ENCODE measurements around the gene NPC1. TPM values are rescaled to one million over a fixed set of nuclear protein-coding genes. Genes with fewer than 3 reads are reported as not detected.
"Not testable (repeated sequence)": the region's sequence is repeated elsewhere in the genome, so short reads cannot be mapped to it uniquely, and the experiment has no call there.

The NPC1 gene
- total and polyA plus RNA-seq, 2 donors (not counting 3 experiments of a cell fraction or from before 2014, with no cell fraction given), result 40.6 to 45.2 TPM

DNA sequence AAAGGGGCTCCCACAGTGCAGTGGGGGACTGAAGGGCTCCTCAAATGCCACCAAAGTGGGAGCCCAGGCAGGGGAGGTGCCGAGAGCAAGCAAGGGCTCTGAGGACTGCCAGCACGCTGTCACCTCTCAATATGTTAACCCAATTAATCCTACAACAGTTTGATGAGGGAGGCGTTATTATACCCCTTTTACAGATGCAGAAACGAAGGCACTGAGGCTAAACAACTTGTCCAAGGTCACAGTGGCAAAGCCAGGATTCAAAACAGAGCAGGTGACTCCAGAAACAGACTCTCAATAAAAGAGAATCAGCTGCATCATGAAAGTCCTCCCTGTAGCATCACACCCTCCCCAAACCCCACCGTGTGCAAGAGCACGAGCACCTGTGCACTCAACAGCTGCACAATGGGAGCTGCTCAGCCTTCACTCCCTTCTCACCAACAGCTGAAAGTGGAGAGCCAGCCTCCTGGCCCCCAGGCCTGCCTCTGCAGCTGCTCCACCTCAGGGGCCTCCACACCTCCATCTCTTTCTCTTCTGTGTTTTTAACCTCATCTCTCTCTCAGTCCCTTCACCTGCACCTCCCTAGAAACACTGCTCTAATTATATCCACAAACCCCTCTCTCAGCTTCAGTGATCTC, 8.1 kb downstream of the NPC1 start:
- Histone ChIP-seq H3K4me3 (replicated peaks in 1 of 3; ENCODE audit: insufficient read depth in 1 of 3, low read depth in 1 of 3, low read length in 3 of 3) (no peak overlapping the region), H3K9me3 (replicated peaks; ENCODE audit: control insufficient read depth, insufficient read depth, low read length) (no peaks in the 10 kb centered on the region), H3K27me3 (ENCODE audit: control insufficient read depth in 2 of 2, insufficient read depth in 2 of 2, low read length in 2 of 2) (no peaks in the 10 kb centered on the region), H3K27ac (ENCODE audit: insufficient read depth, low read depth, low read length) (no peak overlapping the region), H4K20me1 (replicated peaks; ENCODE audit: control insufficient read depth, extremely low read depth, insufficient read depth, low read length) (peaks cover 5% of the 10 kb centered on the region), H3K79me2 (ENCODE audit: control insufficient read depth, insufficient read depth, low read length) (peaks cover 62% of the 10 kb centered on the region), H3K36me3 (ENCODE audit: control insufficient read depth in 2 of 2, extremely low read depth in 1 of 2, insufficient read depth in 2 of 2, low read length in 2 of 2) (no peaks in the 10 kb centered on the region), H3K4me2 (ENCODE audit: insufficient read depth, low read length) (no peak overlapping the region), H3K4me1 (ENCODE audit: control insufficient read depth, extremely low read depth, insufficient read depth, low read length) (peaks cover 12% of the 10 kb centered on the region), H3K9me1 (replicated peaks; ENCODE audit: control insufficient read depth, extremely low read depth, insufficient read depth, low read length) (no peaks in the 10 kb centered on the region), H3K9ac (replicated peaks; ENCODE audit: extremely low read depth, insufficient read depth, low read length) (no peak overlapping the region), H2AFZ (ENCODE audit: low read depth, low read length) (no peak overlapping the region)
- dilution Hi-C loops (cut with MboI; ENCODE audit: extremely low pct_ligation_motif_present, low sequenced_read_pairs), result no loop called here
- intact Hi-C loops (cut with micrococcal nuclease), result no loop called here
- BruUV-seq (replicated peaks), result no TSS peak
- no peak for FAIRE-seq
- TF ChIP-seq JUN (IDR thresholded peaks at IDR 0.05; ENCODE audit: borderline replicate concordance, insufficient read depth, insufficient read length, low read depth) (no peak), FOS (IDR thresholded peaks at IDR 0.05; ENCODE audit: borderline replicate concordance, insufficient read depth, low read length) (no peak), EZH2 (IDR thresholded peaks at IDR 0.05; ENCODE audit: borderline replicate concordance, low read depth, low read length, severe bottlenecking) (no peak), POLR2A (IDR thresholded peaks at IDR 0.05; ENCODE audit: low read depth, low read length) (no peak), MYC (IDR thresholded peaks at IDR 0.05; ENCODE audit: low read depth, low read length) (no peak), POLR2AphosphoS5 (IDR thresholded peaks at IDR 0.05; ENCODE audit: insufficient read depth, low read depth, low read length) (no peak), GATA2 (IDR thresholded peaks at IDR 0.05; ENCODE audit: insufficient read depth, insufficient read length, low read depth, low read length) (no peak)
- TF ChIP-seq, protein P1, sequence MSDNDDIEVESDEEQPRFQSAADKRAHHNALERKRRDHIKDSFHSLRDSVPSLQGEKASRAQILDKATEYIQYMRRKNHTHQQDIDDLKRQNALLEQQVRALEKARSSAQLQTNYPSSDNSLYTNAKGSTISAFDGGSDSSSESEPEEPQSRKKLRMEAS (IDR thresholded peaks at IDR 0.05; ENCODE audit: insufficient read depth, insufficient read length), result no peak
- TF ChIP-seq, protein P2, sequence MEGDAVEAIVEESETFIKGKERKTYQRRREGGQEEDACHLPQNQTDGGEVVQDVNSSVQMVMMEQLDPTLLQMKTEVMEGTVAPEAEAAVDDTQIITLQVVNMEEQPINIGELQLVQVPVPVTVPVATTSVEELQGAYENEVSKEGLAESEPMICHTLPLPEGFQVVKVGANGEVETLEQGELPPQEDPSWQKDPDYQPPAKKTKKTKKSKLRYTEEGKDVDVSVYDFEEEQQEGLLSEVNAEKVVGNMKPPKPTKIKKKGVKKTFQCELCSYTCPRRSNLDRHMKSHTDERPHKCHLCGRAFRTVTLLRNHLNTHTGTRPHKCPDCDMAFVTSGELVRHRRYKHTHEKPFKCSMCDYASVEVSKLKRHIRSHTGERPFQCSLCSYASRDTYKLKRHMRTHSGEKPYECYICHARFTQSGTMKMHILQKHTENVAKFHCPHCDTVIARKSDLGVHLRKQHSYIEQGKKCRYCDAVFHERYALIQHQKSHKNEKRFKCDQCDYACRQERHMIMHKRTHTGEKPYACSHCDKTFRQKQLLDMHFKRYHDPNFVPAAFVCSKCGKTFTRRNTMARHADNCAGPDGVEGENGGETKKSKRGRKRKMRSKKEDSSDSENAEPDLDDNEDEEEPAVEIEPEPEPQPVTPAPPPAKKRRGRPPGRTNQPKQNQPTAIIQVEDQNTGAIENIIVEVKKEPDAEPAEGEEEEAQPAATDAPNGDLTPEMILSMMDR (IDR thresholded peaks at IDR 0.05; ENCODE audit: extremely low read depth in 1 of 2, insufficient read depth in 1 of 2, low read depth in 1 of 2, low read length in 2 of 2), result no peak
- ChIA-PET CTCF (interaction anchor here (1.5 to 2.8 kb wide), 2 partner anchors 36 to 126 kb away, joined by 3 to 10 read pairs; no protein-coding TSS in a partner anchor), POLR2A (no interaction called here)
- DNase-seq (ENCODE audit: low read depth, low spot score), result no peak

- H3K4me3 ChIP-seq (replicated peaks in 1 of 3; ENCODE audit: insufficient read depth in 1 of 3, low read depth in 1 of 3, low read length in 3 of 3); H4K20me1 ChIP-seq (replicated peaks; ENCODE audit: control insufficient read depth, extremely low read depth, insufficient read depth, low read length); intact Hi-C loops (cut with micrococcal nuclease); FAIRE-seq; H3K9ac ChIP-seq (replicated peaks; ENCODE audit: extremely low read depth, insufficient read depth, low read length); H2AFZ ChIP-seq (ENCODE audit: low read depth, low read length); H3K36me3 ChIP-seq (ENCODE audit: control insufficient read depth in 2 of 2, extremely low read depth in 1 of 2, insufficient read depth in 2 of 2, low read length in 2 of 2); H3K9me3 ChIP-seq (replicated peaks; ENCODE audit: control insufficient read depth, insufficient read depth, low read length); H3K27ac ChIP-seq (ENCODE audit: insufficient read depth, low read depth, low read length); H3K4me2 ChIP-seq (ENCODE audit: insufficient read depth, low read length); CTCF ChIA-PET; dilution Hi-C loops (cut with MboI; ENCODE audit: extremely low pct_ligation_motif_present, low sequenced_read_pairs); H3K9me1 ChIP-seq (replicated peaks; ENCODE audit: control insufficient read depth, extremely low read depth, insufficient read depth, low read length); H3K27me3 ChIP-seq (ENCODE audit: control insufficient read depth in 2 of 2, insufficient read depth in 2 of 2, low read length in 2 of 2); POLR2A ChIA-PET; BruUV-seq (replicated peaks); DNase-seq (ENCODE audit: low read depth, low spot score): not testable (repeated sequence)
- peaks cover 60% of the 10 kb centered on the region for H3K79me2 ChIP-seq (ENCODE audit: control insufficient read depth, insufficient read depth, low read length)
- H3K4me1 ChIP-seq (ENCODE audit: control insufficient read depth, extremely low read depth, insufficient read depth, low read length), result peaks cover 12% of the 10 kb centered on the region
These were observed 8.8 kb downstream of the NPC1 start for GRCh38 chr18:23577521-23577920.

All from endothelial cell of umbilical vein (primary cell).